Mesenteric fat pad (tissue), 1 donor: ENCODE results near the gene FIZ1. TPM values are rescaled to one million over a fixed set of nuclear protein-coding genes. Genes with fewer than 3 reads are reported as not detected.
"Not testable (repeated sequence)": the region's sequence is repeated elsewhere in the genome, so short reads cannot be mapped to it uniquely, and the experiment has no call there.

Source experiments
- DNase-seq: peaks from one replicate; pipeline ENCODE4 v3.0.0-alpha.2; 2020; ENCODE audit warnings: low spot score
- total RNA-seq: library from RNA; stranded (reverse); fragmentation: NEBNext Ultra II Directional; extraction: Animal tissue kit (Norgen Biotek cat#: 25700); gene quantifications from one replicate; pipeline ENCODE4 v1.2.1, GENCODE V29; 2021
- donor health status: DM: yes; HTN: yes; CAD: no.

Gene FIZ1
- total RNA-seq, 1 donor from 2014 or later = 12.8 TPM

- no peak for DNase-seq
Measured at GRCh38 chr19:55578761-55579747, 20.3 kb downstream of the FIZ1 start.

GRCh38 chr19:55578031-55578760 is 21.1 kb downstream of the FIZ1 start:
- DNase-seq = no peak

GRCh38 chr19:55576746-55577145 is 22.6 kb downstream of the FIZ1 start:
- no peak for DNase-seq

GRCh38 chr19:55573929-55574328 is 25.4 kb downstream of the FIZ1 start:
- not testable (repeated sequence) for DNase-seq

GRCh38 chr19:55569477-55569876 is 29.8 kb downstream of the FIZ1 start:
- DNase-seq = not testable (repeated sequence)

GRCh38 chr19:55567708-55568328 is 31.5 kb downstream of the FIZ1 start:
- DNase-seq = no peak

GRCh38 chr19:55566823-55567222 is 32.5 kb downstream of the FIZ1 start:
- no peak for DNase-seq

GRCh38 chr19:55563261-55563690 is 36.0 kb downstream of the FIZ1 start:
- no peak for DNase-seq

- no peak for DNase-seq
Measured at GRCh38 chr19:55559684-55560083, 39.6 kb downstream of the FIZ1 start.

- DNase-seq = no peak
Measured at GRCh38 chr19:55554741-55555152, 44.6 kb downstream of the FIZ1 start.

- DNase-seq = no peak
Measured at GRCh38 chr19:55554302-55554701, 45.0 kb downstream of the FIZ1 start.

- no peak for DNase-seq
Measured at GRCh38 chr19:55553217-55554182, 45.8 kb downstream of the FIZ1 start.

- no peak for DNase-seq
Measured at GRCh38 chr19:55552620-55553019, 46.7 kb downstream of the FIZ1 start.

GRCh38 chr19:55552206-55552605 is 47.1 kb downstream of the FIZ1 start:
- DNase-seq = no peak

GRCh38 chr19:55550321-55550650 is 49.0 kb downstream of the FIZ1 start:
- DNase-seq = no peak

- no peak for DNase-seq
Measured at GRCh38 chr19:55549500-55550320, 49.6 kb downstream of the FIZ1 start.

- DNase-seq = no peak
Measured at GRCh38 chr19:55546822-55547614, 52.3 kb downstream of the FIZ1 start.

- no peak for DNase-seq
Measured at GRCh38 chr19:55546011-55546410, 53.3 kb downstream of the FIZ1 start.

- DNase-seq = no peak
Measured at GRCh38 chr19:55545443-55545842, 53.9 kb downstream of the FIZ1 start, which contains the start of gene SBK3. Gene SBK3 (minus strand): TSS chr19:55545543. CDS start chr19:55545543, 0 bp downstream.
